ENCODE data around the gene DBX2.
A peak's percentile ranks its signal among the peaks of the same experiment; 100 is the strongest.

The DBX2 gene

GRCh38 chr12:44972746-44973421 lies 78.0 kb downstream of the DBX2 start:
- no peaks in the 10 kb centered on the region for H3K4me1 Mint-ChIP-seq
- DNase-seq (ENCODE audit: low spot score in 2 of 2) (no peak), ATAC-seq (ENCODE audit: low read depth) (peak; percentile 49)
- H3K27me3 Mint-ChIP-seq: peaks cover 5% of the 10 kb centered on the region
- H3K27ac Mint-ChIP-seq: no peak overlapping the region
- H3K4me3 Mint-ChIP-seq: no peak overlapping the region
- no peaks in the 10 kb centered on the region for H3K9me3 Mint-ChIP-seq
- no peaks in the 10 kb centered on the region for H3K36me3 Mint-ChIP-seq

- ATAC-seq (ENCODE audit: low read depth) (no peak), DNase-seq (ENCODE audit: low spot score in 2 of 2) (no peak)
- H3K27me3 Mint-ChIP-seq: peaks cover 5% of the 10 kb centered on the region
- H3K4me3 Mint-ChIP-seq: no peak overlapping the region
- no peaks in the 10 kb centered on the region for H3K4me1 Mint-ChIP-seq
- H3K27ac Mint-ChIP-seq: no peak overlapping the region
- peaks cover 10% of the 10 kb centered on the region for H3K9me3 Mint-ChIP-seq
- no peaks in the 10 kb centered on the region for H3K36me3 Mint-ChIP-seq
These were observed 81.9 kb downstream of the DBX2 start for GRCh38 chr12:44968965-44969364.

All from memory B cell (primary cell).